Activated CD8-positive, alpha-beta memory T cell treated with anti-CD3 and anti-CD28 coated beads for 1 hour (primary cell): Measurements from ENCODE around the gene MACO1.
"Not testable (repeated sequence)": the region's sequence is repeated elsewhere in the genome, so short reads cannot be mapped to it uniquely, and the experiment has no call there.

Experiments
- DNase-seq, 2 donors: peaks; one replicate each; pipeline ENCODE4 v3.0.0-alpha.2; 2020; ENCODE audit warnings: low read depth in 1 of 2; ENCODE audit errors: extremely low read depth in 1 of 2

MACO1 gene, protein sequence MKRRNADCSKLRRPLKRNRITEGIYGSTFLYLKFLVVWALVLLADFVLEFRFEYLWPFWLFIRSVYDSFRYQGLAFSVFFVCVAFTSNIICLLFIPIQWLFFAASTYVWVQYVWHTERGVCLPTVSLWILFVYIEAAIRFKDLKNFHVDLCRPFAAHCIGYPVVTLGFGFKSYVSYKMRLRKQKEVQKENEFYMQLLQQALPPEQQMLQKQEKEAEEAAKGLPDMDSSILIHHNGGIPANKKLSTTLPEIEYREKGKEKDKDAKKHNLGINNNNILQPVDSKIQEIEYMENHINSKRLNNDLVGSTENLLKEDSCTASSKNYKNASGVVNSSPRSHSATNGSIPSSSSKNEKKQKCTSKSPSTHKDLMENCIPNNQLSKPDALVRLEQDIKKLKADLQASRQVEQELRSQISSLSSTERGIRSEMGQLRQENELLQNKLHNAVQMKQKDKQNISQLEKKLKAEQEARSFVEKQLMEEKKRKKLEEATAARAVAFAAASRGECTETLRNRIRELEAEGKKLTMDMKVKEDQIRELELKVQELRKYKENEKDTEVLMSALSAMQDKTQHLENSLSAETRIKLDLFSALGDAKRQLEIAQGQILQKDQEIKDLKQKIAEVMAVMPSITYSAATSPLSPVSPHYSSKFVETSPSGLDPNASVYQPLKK

DNA sequence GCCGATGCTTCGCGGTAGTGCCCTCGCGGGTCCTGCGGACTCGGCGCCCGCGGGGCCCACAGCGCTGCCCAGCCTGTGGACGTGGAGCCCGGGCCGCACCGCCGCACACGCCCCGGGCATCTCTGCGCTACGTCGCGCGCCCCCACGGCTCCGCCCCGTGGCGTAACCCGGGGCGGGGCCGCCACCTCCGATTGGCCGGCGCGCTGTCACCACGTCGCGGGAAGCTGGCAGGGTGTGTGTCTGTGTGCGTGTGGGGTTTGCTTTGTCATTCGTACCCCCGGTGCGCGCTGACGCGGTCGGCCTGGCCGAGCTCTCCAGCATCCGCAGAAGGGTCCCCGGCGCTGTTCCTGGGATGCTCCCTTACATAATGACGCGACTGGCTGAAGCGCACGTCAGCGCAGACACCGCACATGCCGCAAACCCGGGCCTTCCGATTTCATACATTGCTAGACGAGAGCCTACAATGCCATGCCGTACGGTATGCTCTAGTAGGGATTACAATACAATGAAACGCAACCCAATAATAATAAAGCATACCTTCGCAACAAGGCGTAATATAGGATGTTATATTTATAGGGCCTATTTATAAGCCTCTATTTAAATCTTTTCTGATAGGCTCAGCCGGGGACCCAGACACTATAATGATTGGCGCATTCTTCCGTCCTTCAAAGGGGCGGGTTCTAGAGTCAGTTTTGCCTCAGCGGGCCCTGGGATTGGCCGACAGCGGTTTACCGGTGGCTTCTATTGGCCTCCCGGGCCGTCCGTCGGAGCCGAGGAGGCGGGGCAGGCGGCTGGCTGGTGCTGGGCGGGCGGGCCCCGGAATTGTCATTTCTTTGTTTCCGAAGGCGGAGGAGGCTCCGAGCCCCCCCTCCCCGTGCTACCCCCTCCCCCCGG lies at the start of gene MACO1:
Gene MACO1 (plus strand): TSS at position 825 of the 894 bp plus-strand sequence. CDS start 202 bp downstream, outside the sequence.
- DNase-seq = peak; percentile 93

GRCh38 chr1:25382543-25382942 lies 48.2 kb upstream of the MACO1 start:
- not testable (repeated sequence) for DNase-seq

- DNase-seq = not testable (repeated sequence)
Observed at GRCh38 chr1:25383090-25383489, 47.6 kb upstream of the MACO1 start.

GRCh38 chr1:25383875-25384274 lies 46.8 kb upstream of the MACO1 start:
- DNase-seq = not testable (repeated sequence)

GRCh38 chr1:25387096-25387495 lies 43.6 kb upstream of the MACO1 start:
- not testable (repeated sequence) for DNase-seq

DNA sequence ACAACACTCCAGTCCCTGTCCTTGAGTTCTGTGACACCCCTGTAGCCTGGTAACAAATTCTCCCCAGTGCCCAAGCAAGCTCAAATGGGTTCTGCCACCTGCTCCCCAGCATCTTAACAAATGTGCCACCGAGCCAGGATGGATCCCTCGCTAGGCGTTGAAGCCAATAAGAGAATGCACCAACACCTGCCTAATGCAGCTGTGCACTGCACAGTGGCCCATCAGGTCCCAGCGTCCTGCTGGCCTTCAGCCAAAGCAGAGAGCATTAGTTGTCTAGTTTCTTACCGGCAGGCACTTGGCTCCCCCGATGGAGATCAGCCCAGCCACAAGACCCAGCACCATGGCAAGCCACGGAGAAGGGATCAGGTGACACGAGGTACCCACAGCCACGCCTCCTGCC lies 42.0 kb upstream of the MACO1 start:
- DNase-seq = not testable (repeated sequence)

DNA sequence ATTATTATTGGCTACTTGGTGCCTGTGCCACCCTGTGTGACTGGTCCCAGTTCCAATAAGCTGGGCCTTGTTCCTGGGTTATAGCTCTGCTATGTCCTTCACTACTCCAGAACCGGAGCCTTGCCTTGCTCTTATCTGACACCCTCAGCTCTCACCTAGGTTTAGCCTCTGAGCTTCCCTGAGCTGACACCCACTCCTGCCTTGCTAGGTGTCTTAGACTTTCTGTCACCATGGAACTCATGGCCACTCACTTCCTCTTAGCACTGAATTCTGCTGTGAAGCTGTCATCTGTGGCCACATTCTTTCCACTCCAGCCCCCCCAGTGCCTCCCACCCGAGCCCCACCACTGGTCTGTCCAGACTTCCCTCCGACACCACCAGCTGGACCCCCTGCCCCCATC lies 41.0 kb upstream of the MACO1 start:
- DNase-seq = not testable (repeated sequence)

DNA sequence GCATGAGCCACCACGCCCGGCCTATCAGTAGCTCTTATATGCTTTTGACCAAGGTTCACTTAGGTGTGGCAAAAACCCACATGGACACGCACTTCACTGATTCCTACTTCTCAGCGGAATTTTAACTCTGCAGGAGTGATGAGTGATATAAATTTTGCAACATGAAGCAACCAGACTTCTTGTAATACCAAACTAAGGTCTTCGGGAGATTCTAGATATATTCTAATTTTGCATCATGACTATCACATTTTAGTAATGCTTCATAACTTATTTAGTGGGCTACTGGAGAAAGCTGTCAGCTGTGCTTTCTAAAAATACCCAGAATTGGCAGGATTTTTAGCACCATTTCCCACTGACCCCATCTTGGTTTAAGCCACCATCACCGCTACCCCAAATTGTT lies 37.9 kb upstream of the MACO1 start:
- DNase-seq = no peak

GRCh38 chr1:25397549-25397948 lies 33.1 kb upstream of the MACO1 start:
- DNase-seq = not testable (repeated sequence)

- not testable (repeated sequence) for DNase-seq
Observed at GRCh38 chr1:25398079-25398478, 32.6 kb upstream of the MACO1 start.

GRCh38 chr1:25402947-25403803 lies 27.5 kb upstream of the MACO1 start:
- not testable (repeated sequence) for DNase-seq

GRCh38 chr1:25405731-25406305 lies 24.9 kb upstream of the MACO1 start:
- DNase-seq = not testable (repeated sequence)

DNA sequence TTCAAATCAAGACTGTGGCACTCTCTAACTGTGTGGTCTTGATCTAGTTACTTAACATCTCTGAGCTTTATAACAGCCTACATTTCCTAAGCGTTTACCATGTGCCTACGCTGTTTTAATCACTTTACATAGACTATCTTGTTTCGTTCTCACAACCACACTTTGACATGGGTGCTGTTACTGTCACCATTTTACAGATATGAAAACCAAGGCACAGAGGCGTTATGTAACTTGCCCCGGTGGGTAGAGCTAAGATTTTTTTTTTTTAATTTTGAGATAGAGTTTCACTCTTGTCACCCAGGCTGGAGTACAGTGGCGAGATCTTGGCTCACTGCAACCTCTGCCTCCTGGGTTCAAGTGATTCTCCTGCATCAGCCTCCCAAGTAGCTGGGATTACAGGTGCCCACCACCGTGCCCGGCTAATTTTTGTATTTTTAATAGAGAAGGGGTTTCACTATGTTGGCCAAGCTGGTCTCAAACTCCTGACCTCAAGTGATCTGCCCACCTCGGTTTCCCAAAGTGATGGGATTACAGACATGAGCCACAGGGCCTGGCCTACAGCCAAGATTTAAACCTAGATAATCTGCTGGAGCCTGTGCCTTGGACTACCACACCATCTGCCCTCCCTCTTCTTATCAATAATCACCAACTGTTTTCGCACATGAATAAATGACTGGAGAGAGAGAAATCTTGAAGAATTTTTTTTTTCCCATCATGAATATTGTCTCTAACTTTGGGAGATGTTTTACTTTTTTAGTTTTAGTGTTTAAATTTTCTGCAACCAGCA lies 20.9 kb upstream of the MACO1 start:
- not testable (repeated sequence) for DNase-seq

DNA sequence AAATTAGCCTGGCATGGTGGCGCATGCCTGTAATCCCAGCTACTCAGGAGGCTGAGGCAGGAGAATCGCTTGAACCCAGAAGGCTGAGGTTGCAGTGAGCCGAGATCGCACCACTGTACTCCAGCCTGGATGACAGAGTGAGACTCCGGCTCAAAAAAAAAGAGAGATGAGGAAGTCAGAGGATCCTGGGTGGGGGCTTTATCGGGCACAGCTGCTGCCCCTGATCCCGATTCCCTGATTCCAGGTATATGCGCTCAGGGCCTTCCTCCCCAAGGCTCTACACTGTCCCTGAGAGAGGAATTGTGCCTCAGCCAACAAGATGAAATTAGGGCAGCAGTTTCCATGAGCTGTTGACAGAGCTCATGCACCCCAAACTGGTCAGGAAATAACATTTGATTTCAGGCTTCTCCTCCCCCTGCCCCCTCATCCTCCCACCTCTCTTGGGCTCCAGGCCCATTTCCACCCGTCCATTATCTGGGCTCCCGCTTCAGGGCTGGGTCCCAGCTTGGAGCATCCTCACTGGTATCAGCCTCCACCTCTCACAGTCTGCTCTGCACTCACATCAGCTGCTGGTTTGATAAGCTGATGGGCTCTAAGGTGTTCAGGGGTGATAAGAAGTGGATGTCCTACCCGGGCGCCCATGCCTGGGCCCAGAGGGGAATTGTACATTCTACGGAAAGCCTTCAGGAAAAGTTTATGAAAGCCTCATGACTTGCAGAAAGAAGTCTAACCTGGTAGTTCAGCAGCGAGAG lies 17.6 kb upstream of the MACO1 start:
- not testable (repeated sequence) for DNase-seq

GRCh38 chr1:25414157-25414556 lies 16.5 kb upstream of the MACO1 start:
- DNase-seq = not testable (repeated sequence)

DNA sequence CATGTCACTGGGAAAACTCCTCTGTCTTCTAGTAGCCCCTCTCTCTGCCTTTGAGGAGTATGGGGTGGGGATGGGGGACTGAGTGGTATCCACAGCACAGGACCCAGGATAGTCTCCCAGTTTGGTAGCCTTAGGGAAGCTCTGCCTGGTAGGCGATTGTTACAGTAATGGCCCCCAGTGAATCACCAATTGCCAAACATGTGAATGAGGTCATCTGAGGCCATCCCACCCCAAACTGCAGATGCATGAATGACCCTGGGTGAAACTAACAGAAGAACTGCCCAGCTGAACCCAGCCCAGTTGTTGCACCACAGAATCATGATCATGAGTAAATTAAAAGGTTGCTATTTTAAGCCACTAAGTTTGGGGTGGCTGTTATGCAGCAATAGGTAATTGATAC lies 16.1 kb upstream of the MACO1 start:
- DNase-seq = not testable (repeated sequence)

GRCh38 chr1:25417280-25417679 lies 13.4 kb upstream of the MACO1 start:
- DNase-seq = not testable (repeated sequence)

- DNase-seq = not testable (repeated sequence)
Observed at GRCh38 chr1:25419339-25419738, 11.4 kb upstream of the MACO1 start.
